Prostate gland (tissue), 2 donors: Measurements from ENCODE around the gene FAM234A. TPM values are rescaled to one million over a fixed set of nuclear protein-coding genes. Genes with fewer than 3 reads are reported as not detected.
"Not testable (repeated sequence)": the region's sequence is repeated elsewhere in the genome, so short reads cannot be mapped to it uniquely, and the experiment has no call there.

Experiments used
- DNase-seq: peaks from one replicate; pipeline ENCODE4 v3.0.0-alpha.2; 2019; ENCODE audit warnings: low spot score
- H3K27ac ChIP-seq, 2 donors: fragments of 200-600 bp; sonication (generic); 2 replicates each; pipeline ENCODE4 v1.5.1; 2017 to 2019
- H3K27me3 ChIP-seq: fragments of 200-600 bp; sonication (generic); replicated peaks from 2 replicates; pipeline ENCODE4 v1.5.1; 2019; ENCODE audit not compliant: insufficient read depth
- H3K36me3 ChIP-seq, 2 donors: fragments of 200-600 bp; sonication (generic); 1 replicate in 1 of 2; 2 replicates in 1 of 2; pipeline versions ENCODE4 v1.5.1 to v1.8.1; 2017 to 2019
- H3K4me1 ChIP-seq: fragments of 200-600 bp; sonication (generic); replicated peaks from 2 replicates; pipeline ENCODE4 v1.5.1; 2019
- H3K4me3 ChIP-seq, 2 donors: fragments of 200-600 bp; sonication (generic); 2 replicates each; pipeline ENCODE4 v1.5.1; 2017 to 2019
- H3K9me3 ChIP-seq: fragments of 200-600 bp; sonication (generic); 2 replicates; pipeline ENCODE4 v1.5.1; 2017
- POLR2A ChIP-seq: fragments of 450-650 bp; IDR thresholded peaks from one replicate; pipeline ENCODE4 v1.6.1; 2016; ENCODE audit warnings: antibody characterized with exemption, mild to moderate bottlenecking
- POLR2AphosphoS5 ChIP-seq: sonication (generic); formaldehyde crosslinking; IDR thresholded peaks from one replicate; pipeline ENCODE4 v1.6.1; 2017; ENCODE audit warnings: antibody characterized with exemption
- WGBS: methylation state at CpG from one replicate; pipeline ENCODE4 v1.1.5; 2018; 5-methylcytosine and 5-hydroxymethylcytosine counted together
- intact Hi-C: fragments of 100-400 bp; cut with DNase I; formaldehyde crosslinking; loops from one replicate; pipeline ENCODE4 v1.14.2; 2022
- total RNA-seq, 2 donors: library from RNA; depleted of rRNA; stranded (reverse); fragments of >200 nt; gene quantifications; one replicate each; pipeline ENCODE4 v1.1.0, GENCODE V29; 2016
- TF ChIP-seq, protein P1 (sequence below), 4 experiments: fragments of 200-600 bp in 2 of 4; fragments of 450-650 bp in 2 of 4; sonication (generic) in 2 of 4; IDR thresholded peaks; 1 replicate in 3 of 4; 2 replicates in 1 of 4; pipeline ENCODE4 v1.5.1; 2016 to 2019; ENCODE audit warnings: antibody characterized with exemption in 4 of 4, mild to moderate bottlenecking in 2 of 4, moderate library complexity in 2 of 4

Gene FAM234A
- total RNA-seq, 2 donors from 2014 or later, result 83.8 to 114 TPM

DNA sequence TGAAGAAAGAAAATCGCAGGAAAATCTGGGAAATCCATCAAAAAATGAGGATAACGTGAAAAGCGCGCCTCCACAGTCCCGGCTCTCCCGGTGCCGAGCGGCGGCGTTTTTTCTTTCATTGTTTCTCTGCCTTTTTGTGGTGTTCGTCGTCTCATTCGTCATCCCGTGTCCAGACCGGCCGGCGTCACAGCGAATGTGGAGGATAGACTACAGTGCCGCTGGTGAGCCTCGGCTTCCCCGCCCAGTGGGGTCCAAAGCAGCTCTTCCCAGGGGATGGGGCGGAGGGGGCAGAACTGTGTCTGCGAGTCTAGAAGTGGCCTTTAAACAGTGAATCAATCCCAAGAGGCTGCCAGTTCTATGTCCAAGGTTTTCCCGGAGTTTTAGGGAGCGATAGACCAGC is 19.8 kb downstream of the FAM234A start:
- no peak for DNase-seq
- no peak overlapping the region for H3K4me3 ChIP-seq
- peaks cover 0 to 8% of the 10 kb centered on the region in 2 donors for H3K36me3 ChIP-seq
- H3K27ac ChIP-seq, result no peak overlapping the region
- intact Hi-C loops, result no loop called here
- no peaks in the 10 kb centered on the region for H3K9me3 ChIP-seq
- H3K4me1 ChIP-seq, result no peaks in the 10 kb centered on the region
- no peaks in the 10 kb centered on the region for H3K27me3 ChIP-seq
- TF ChIP-seq, protein P1, sequence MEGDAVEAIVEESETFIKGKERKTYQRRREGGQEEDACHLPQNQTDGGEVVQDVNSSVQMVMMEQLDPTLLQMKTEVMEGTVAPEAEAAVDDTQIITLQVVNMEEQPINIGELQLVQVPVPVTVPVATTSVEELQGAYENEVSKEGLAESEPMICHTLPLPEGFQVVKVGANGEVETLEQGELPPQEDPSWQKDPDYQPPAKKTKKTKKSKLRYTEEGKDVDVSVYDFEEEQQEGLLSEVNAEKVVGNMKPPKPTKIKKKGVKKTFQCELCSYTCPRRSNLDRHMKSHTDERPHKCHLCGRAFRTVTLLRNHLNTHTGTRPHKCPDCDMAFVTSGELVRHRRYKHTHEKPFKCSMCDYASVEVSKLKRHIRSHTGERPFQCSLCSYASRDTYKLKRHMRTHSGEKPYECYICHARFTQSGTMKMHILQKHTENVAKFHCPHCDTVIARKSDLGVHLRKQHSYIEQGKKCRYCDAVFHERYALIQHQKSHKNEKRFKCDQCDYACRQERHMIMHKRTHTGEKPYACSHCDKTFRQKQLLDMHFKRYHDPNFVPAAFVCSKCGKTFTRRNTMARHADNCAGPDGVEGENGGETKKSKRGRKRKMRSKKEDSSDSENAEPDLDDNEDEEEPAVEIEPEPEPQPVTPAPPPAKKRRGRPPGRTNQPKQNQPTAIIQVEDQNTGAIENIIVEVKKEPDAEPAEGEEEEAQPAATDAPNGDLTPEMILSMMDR (IDR thresholded peaks at IDR 0.05), result no peak
- TF ChIP-seq POLR2AphosphoS5 (no peak), POLR2A (no peak)
- WGBS, result 98% methylated on average over 25 of the region's 25 CpGs

GRCh38 chr16:255183-255582 is 20.6 kb downstream of the FAM234A start:
- no peaks in the 10 kb centered on the region for H3K4me1 ChIP-seq
- no peak overlapping the region for H3K4me3 ChIP-seq
- TF ChIP-seq, protein P1 (IDR thresholded peaks at IDR 0.05), result no peak
- no peak for TF ChIP-seq POLR2A
- no peak for TF ChIP-seq POLR2AphosphoS5
- H3K36me3 ChIP-seq, result peaks cover 0 to 13% of the 10 kb centered on the region in 2 donors
- H3K27ac ChIP-seq, result no peak overlapping the region
- no peaks in the 10 kb centered on the region for H3K27me3 ChIP-seq
- WGBS, result 97% methylated on average over 6 of the region's 6 CpGs
- no peak for DNase-seq
- no peaks in the 10 kb centered on the region for H3K9me3 ChIP-seq
- intact Hi-C loops, result no loop called here

DNA sequence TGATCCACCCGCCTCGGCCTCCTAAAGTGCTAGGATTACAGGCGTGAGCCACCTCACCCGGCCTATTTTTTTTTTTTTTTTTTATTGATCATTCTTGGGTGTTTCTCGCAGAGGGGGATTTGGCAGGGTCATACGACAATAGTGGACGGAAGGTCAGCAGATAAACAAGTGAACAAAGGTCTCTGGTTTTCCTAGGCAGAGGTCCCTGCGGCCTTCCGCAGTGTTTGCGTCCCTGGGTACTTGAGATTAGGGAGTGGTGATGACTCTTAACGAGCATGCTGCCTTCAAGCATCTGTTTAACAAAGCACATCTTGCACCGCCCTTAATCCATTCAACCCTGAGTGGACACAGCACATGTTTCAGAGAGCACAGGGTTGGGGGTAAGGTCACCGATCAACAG is 23.5 kb downstream of the FAM234A start:
- H3K4me1 ChIP-seq, DNase-seq, H3K4me3 ChIP-seq, H3K27me3 ChIP-seq, H3K27ac ChIP-seq, H3K9me3 ChIP-seq, intact Hi-C loops: not testable (repeated sequence)
- 94% methylated on average over 13 of the region's 13 CpGs for WGBS
- peaks cover 6 to 17% of the 10 kb centered on the region in 2 donors for H3K36me3 ChIP-seq

GRCh38 chr16:259226-259625 is 24.6 kb downstream of the FAM234A start:
- WGBS, result 81% methylated on average over 10 of the region's 10 CpGs
- TF ChIP-seq POLR2AphosphoS5, result no peak
- TF ChIP-seq POLR2A, result no peak
- TF ChIP-seq, protein P1 (IDR thresholded peaks at IDR 0.05), result no peak
- intact Hi-C loops, result no loop called here
- Histone ChIP-seq H3K9me3 (no peaks in the 10 kb centered on the region), H3K4me3 (no peak overlapping the region), H3K4me1 (no peaks in the 10 kb centered on the region), H3K27me3 (no peaks in the 10 kb centered on the region), H3K27ac (no peak overlapping the region), H3K36me3 (peaks cover 17% of the 10 kb centered on the region in 2 donors)
- no peak for DNase-seq

GRCh38 chr16:259814-260253 is 25.2 kb downstream of the FAM234A start:
- DNase-seq, result no peak
- Histone ChIP-seq H3K27ac (no peak overlapping the region), H3K27me3 (no peaks in the 10 kb centered on the region), H3K9me3 (no peaks in the 10 kb centered on the region), H3K36me3 (peaks cover 17% of the 10 kb centered on the region in 2 donors), H3K4me3 (no peak overlapping the region), H3K4me1 (no peaks in the 10 kb centered on the region)
- TF ChIP-seq, protein P1 (IDR thresholded peaks at IDR 0.05), result no peak
- TF ChIP-seq POLR2A (no peak), POLR2AphosphoS5 (no peak)
- 91% methylated on average over 8 of the region's 13 CpGs for WGBS
- intact Hi-C loops, result no loop called here
